ENCODE results near the gene OLIG1.

- no peak for TF ChIP-seq CTCF (CRISPR knock-in tag; IDR thresholded peaks at IDR 0.05)
- no peak for TF ChIP-seq ZNF18 (CRISPR knock-in tag; IDR thresholded peaks at IDR 0.05; ENCODE audit: insufficient replicate concordance)
- no peak for TF ChIP-seq ZBTB43 (CRISPR knock-in tag; conservative IDR thresholded peaks at IDR 0.05)
- TF ChIP-seq MAX (IDR thresholded peaks at IDR 0.05), result no peak
- TF ChIP-seq GATAD1 (CRISPR knock-in tag; IDR thresholded peaks at IDR 0.05), result no peak
- no peak for TF ChIP-seq CBFB (CRISPR knock-in tag; IDR thresholded peaks at IDR 0.05)
- TF ChIP-seq NFE2L2 (IDR thresholded peaks at IDR 0.05; ENCODE audit: low read length), result no peak
- no peak for TF ChIP-seq ISL2 (CRISPR knock-in tag; IDR thresholded peaks at IDR 0.05)
- no peak for TF ChIP-seq HMGA1 (CRISPR knock-in tag; conservative IDR thresholded peaks at IDR 0.05)
- TF ChIP-seq ZNF407 (CRISPR knock-in tag; IDR thresholded peaks at IDR 0.05; ENCODE audit: not compliant biosample characterization), result no peak
- TF ChIP-seq TMF1 (CRISPR knock-in tag; IDR thresholded peaks at IDR 0.05; ENCODE audit: low read depth), result no peak
Observed at GRCh38 chr21:33075128-33075527, 5.2 kb downstream of the OLIG1 start.

Measured in HepG2 (cell line).